Natural killer cell (primary cell): ENCODE results near the gene HOXC5. TPM values are rescaled to one million over a fixed set of nuclear protein-coding genes. Genes with fewer than 3 reads are reported as not detected.

Experiments used
- ATAC-seq, 3 donors: fragments of 150-1000 bp in 2 of 3; fragments of 200-7000 bp in 1 of 3; cut with Tn5 transposase; 1 replicate in 1 of 3; 2 replicates in 2 of 3; pipeline ENCODE4 v1.10.0; 2021; ENCODE audit warnings: mild to moderate bottlenecking in 2 of 3, moderate library complexity in 2 of 3
- DNase-seq, 2 donors: peaks; one replicate each; pipeline versions ENCODE4 v3.0.0 to v3.0.0-alpha.2; 2013 to 2021; ENCODE audit warnings: mixed read lengths in 1 of 2
- H3K27ac ChIP-seq: one replicate; pipeline ENCODE4 v1.5.1; 2013; ENCODE audit warnings: mild to moderate bottlenecking, low read length
- H3K27me3 ChIP-seq: one replicate; pipeline ENCODE4 v1.6.1; 2013; ENCODE audit warnings: low read length; ENCODE audit not compliant: control insufficient read depth, insufficient read depth
- H3K36me3 ChIP-seq: one replicate; pipeline ENCODE4 v1.6.1; 2013; ENCODE audit warnings: low read length; ENCODE audit not compliant: control insufficient read depth, insufficient read depth
- H3K4me1 ChIP-seq: one replicate; pipeline ENCODE4 v1.6.1; 2013; ENCODE audit warnings: low read length; ENCODE audit not compliant: control insufficient read depth, insufficient read depth
- H3K4me3 ChIP-seq: one replicate; pipeline ENCODE4 v1.5.1; 2013; ENCODE audit warnings: low read length
- H3K9me3 ChIP-seq: one replicate; pipeline ENCODE4 v1.6.1; 2013; ENCODE audit warnings: low read length; ENCODE audit not compliant: control insufficient read depth, insufficient read depth
- H3K27ac Mint-ChIP-seq, 2 donors: one replicate each; pipeline ENCODE4 v1.8.0; 2022; ENCODE audit warnings: mild to moderate bottlenecking in 2 of 2, mixed read lengths in 2 of 2, moderate library complexity in 1 of 2
- H3K27me3 Mint-ChIP-seq, 2 donors: one replicate each; pipeline ENCODE4 v1.8.0; 2022; ENCODE audit warnings: low read depth in 2 of 2, mixed read lengths in 2 of 2
- H3K36me3 Mint-ChIP-seq: one replicate; pipeline ENCODE4 v1.8.0; 2022; ENCODE audit warnings: mixed read lengths
- H3K4me1 Mint-ChIP-seq, 2 donors: one replicate each; pipeline ENCODE4 v1.8.0; 2022; ENCODE audit warnings: mixed read lengths in 2 of 2
- H3K4me3 Mint-ChIP-seq: one replicate; pipeline ENCODE4 v1.8.0; 2022; ENCODE audit warnings: mild to moderate bottlenecking, moderate library complexity, mixed read lengths
- H3K9me3 Mint-ChIP-seq, 2 donors: one replicate each; pipeline ENCODE4 v1.8.0; 2022; ENCODE audit warnings: mixed read lengths in 2 of 2
- WGBS: methylation state at CpG from one replicate; pipeline ENCODE4 v1.1.7; 2013; ENCODE audit warnings: missing lambda C conversion rate; ENCODE audit not compliant: insufficient coverage; 5-methylcytosine and 5-hydroxymethylcytosine counted together
- intact Hi-C: fragments of 100-400 bp; cut with micrococcal nuclease; formaldehyde crosslinking; loops from one replicate; pipeline ENCODE4 v1.14.2; 2022
- total RNA-seq, 4 donors: library from RNA; stranded (reverse); fragments of 120-200 nt in 1 of 4; gene quantifications; one replicate each; pipeline versions ENCODE4 v1.2.3 to v1.2.4, GENCODE V29; 2013 to 2022
- TF ChIP-seq, protein P1 (sequence below): fragments of 200-600 bp; IDR thresholded peaks from one replicate; pipeline ENCODE4 v1.8.0; 2022; ENCODE audit warnings: antibody characterized with exemption

HOXC5 gene
- total RNA-seq, 3 donors from 2014 or later (not counting 1 experiment from before 2014, with no cell fraction given): 0.20 TPM; not detected in 2

DNA sequence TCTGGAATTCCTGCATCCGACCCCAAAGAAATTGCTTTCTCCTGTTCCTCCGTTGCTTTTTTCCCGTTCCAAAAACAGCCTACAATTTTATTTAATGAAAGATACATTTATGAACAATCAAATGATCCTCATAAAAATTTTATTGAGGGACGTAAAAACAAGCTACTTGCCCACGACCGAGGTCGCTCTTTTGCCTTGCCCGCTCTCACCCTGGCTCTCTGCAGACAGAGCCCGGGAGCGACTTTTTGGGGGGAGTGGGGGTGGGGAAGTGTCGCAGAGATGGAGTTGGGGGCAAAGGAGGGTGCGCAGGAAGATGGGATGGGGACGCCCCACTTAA, 34.0 kb upstream of the HOXC5 start:
- TF ChIP-seq, protein P1, sequence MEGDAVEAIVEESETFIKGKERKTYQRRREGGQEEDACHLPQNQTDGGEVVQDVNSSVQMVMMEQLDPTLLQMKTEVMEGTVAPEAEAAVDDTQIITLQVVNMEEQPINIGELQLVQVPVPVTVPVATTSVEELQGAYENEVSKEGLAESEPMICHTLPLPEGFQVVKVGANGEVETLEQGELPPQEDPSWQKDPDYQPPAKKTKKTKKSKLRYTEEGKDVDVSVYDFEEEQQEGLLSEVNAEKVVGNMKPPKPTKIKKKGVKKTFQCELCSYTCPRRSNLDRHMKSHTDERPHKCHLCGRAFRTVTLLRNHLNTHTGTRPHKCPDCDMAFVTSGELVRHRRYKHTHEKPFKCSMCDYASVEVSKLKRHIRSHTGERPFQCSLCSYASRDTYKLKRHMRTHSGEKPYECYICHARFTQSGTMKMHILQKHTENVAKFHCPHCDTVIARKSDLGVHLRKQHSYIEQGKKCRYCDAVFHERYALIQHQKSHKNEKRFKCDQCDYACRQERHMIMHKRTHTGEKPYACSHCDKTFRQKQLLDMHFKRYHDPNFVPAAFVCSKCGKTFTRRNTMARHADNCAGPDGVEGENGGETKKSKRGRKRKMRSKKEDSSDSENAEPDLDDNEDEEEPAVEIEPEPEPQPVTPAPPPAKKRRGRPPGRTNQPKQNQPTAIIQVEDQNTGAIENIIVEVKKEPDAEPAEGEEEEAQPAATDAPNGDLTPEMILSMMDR: no peak
- Mint-ChIP-seq H3K27ac (no peak overlapping the region), H3K4me1 (peaks cover 40 to 41% of the 10 kb centered on the region in 2 donors), H3K27me3 (peaks cover 76 to 89% of the 10 kb centered on the region in 2 donors), H3K36me3 (no peaks in the 10 kb centered on the region), H3K4me3 (peak overlapping the region; percentile 7), H3K9me3 (no peaks in the 10 kb centered on the region)
- intact Hi-C loops: loop anchor here (5.0 kb wide), 2 partner anchors 33 to 42 kb away; partner anchors contain the start of gene HOXC5
- H3K4me3 ChIP-seq: no peak overlapping the region
- H3K36me3 ChIP-seq: no peaks in the 10 kb centered on the region
- peaks cover 93% of the 10 kb centered on the region for H3K27me3 ChIP-seq
- WGBS: 18% methylated on average over 10 of the region's 13 CpGs
- peaks cover 51% of the 10 kb centered on the region for H3K4me1 ChIP-seq
- DNase-seq (no peak), ATAC-seq (no peak)
- no peak overlapping the region for H3K27ac ChIP-seq
- peaks cover 5% of the 10 kb centered on the region for H3K9me3 ChIP-seq

DNA sequence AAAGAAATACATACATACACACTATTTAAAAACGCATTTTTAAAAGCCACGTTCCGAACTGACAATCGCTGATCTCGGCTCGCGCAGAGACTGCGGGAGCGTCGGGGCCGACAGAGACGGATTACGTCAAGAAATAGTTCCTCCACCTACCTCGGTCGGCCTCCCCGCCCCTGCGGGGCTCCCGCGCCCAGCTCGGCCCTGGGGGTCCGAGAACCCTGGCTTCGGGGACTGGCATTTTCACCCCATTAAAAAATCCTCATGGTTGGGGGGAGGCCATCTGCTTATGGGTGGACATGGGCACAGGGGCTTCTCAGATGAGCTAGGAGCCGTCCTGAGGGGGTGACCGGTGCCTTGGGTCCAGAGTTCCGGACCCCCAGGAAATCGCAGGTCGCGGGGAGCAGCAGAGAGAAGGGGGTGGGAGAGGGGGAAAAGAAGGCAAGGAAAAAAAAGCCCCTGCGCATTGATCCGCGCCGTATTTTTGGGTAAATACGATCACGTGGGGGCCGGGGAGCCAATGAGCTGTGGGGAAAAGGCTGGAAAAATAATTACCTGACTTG, 33.2 kb upstream of the HOXC5 start:
- Histone ChIP-seq H3K27ac (no peak overlapping the region), H3K36me3 (no peaks in the 10 kb centered on the region), H3K27me3 (peaks cover 92% of the 10 kb centered on the region), H3K9me3 (peaks cover 5% of the 10 kb centered on the region), H3K4me3 (no peak overlapping the region), H3K4me1 (peaks cover 43% of the 10 kb centered on the region)
- no peak for ATAC-seq
- WGBS: 7% methylated on average over 35 of the region's 35 CpGs
- H3K4me3 Mint-ChIP-seq: peak overlapping the region; percentile 47
- TF ChIP-seq, protein P1: no peak
- peaks cover 33% of the 10 kb centered on the region in 2 donors for H3K4me1 Mint-ChIP-seq
- peaks cover 77 to 89% of the 10 kb centered on the region in 2 donors for H3K27me3 Mint-ChIP-seq
- H3K36me3 Mint-ChIP-seq: no peaks in the 10 kb centered on the region
- peak overlapping the region in 1 of 2 donors; percentile 23 for H3K27ac Mint-ChIP-seq
- peak in 1 of 2 donors; percentile 49 for DNase-seq
- no peaks in the 10 kb centered on the region for H3K9me3 Mint-ChIP-seq
- intact Hi-C loops: loop anchor here (5.0 kb wide), 2 partner anchors 33 to 42 kb away; partner anchors contain the start of gene HOXC5

DNA sequence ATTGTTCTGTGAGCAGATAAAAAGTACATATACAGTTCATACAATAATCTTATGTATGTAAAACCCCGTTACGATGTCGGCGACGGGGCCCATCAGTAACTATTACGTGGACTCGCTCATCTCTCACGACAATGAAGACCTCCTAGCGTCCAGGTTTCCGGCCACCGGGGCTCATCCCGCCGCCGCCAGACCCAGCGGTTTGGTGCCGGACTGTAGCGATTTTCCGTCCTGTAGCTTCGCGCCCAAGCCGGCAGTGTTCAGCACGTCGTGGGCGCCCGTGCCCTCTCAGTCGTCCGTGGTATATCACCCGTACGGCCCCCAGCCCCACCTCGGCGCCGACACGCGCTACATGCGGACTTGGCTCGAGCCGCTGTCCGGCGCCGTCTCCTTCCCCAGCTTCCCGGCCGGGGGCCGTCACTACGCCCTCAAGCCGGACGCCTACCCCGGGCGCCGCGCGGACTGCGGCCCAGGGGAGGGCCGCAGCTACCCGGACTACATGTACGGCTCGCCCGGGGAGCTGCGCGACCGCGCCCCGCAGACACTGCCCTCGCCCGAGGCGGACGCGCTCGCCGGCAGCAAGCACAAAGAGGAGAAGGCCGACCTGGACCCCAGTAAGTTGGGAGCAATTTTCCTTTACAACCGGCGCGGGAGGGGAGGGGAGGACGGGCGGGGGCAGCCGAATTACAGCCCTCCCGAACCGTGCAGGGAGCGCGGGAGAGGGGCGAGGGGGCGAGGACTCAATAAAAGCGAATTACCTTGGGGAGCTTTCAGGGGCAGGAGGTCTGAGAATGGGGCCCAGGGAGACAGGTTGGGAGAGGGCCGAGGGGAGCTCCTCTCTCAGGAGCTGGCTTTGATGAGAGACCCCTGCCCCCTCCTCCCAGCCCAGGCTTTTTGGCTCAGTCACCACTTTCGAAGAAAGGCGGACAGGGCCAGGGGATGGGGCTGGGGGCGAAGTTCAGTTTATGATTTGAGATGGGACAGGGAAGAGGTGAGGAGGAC, 32.4 kb upstream of the HOXC5 start, which contains the start of gene HOXC9:
Gene HOXC9 (plus strand): TSS at position 46 of the 999 bp plus-strand sequence. CDS start 28 bp downstream, at position 74.
- 6% methylated on average over 86 of the region's 87 CpGs for WGBS
- Histone ChIP-seq H3K36me3 (no peaks in the 10 kb centered on the region), H3K27ac (no peak within 1 kb of the TSS), H3K4me3 (no peak within 1 kb of the TSS), H3K4me1 (peaks cover 35% of the 10 kb centered on the region), H3K9me3 (peaks cover 5% of the 10 kb centered on the region), H3K27me3 (peaks cover 92% of the 10 kb centered on the region)
- DNase-seq (no peak), ATAC-seq (no peak)
- TF ChIP-seq, protein P1: no peak
- Mint-ChIP-seq H3K4me1 (peaks cover 25 to 26% of the 10 kb centered on the region in 2 donors), H3K27ac (peak within 1 kb of the TSS in 1 of 2 donors; percentile 23), H3K36me3 (no peaks in the 10 kb centered on the region), H3K9me3 (no peaks in the 10 kb centered on the region), H3K4me3 (peak within 1 kb of the TSS; percentile 47), H3K27me3 (peaks cover 77 to 88% of the 10 kb centered on the region in 2 donors)
- intact Hi-C loops: no loop called here
